ENCODE results near the gene PROCA1. TPM values are rescaled to one million over a fixed set of nuclear protein-coding genes. Genes with fewer than 3 reads are reported as not detected.

PROCA1 gene
- polyA plus RNA-seq, 1 experiment = 0.52 TPM

- TF ChIP-seq CTCF (IDR thresholded peaks at IDR 0.05; ENCODE audit: low read depth, low read length) = no peak
- ChIA-PET POLR2A (interaction anchor here (0.6 to 1.0 kb wide), 2 partner anchors 9 to 98 kb away, joined by 3 read pairs; no protein-coding TSS in a partner anchor), CTCF (no interaction called here)
- Histone ChIP-seq H3K27me3 (ENCODE audit: control insufficient read depth, insufficient read depth, low read length) (no peaks in the 10 kb centered on the region), H3K4me3 (ENCODE audit: low read depth, low read length) (no peak overlapping the region), H3K9me3 (ENCODE audit: control insufficient read depth, insufficient read depth, low read length) (no peaks in the 10 kb centered on the region; the same call in 1 of the 2 replicates), H3K27ac (ENCODE audit: low read depth, low read length) (peak overlapping the region; percentile 11)
- no peak for DNase-seq (ENCODE audit: low read depth, low spot score)
Observed at GRCh38 chr17:28704219-28704858, 7.3 kb downstream of the PROCA1 start.

GRCh38 chr17:28703552-28704218 lies 8.0 kb downstream of the PROCA1 start:
- no peak for DNase-seq (ENCODE audit: low read depth, low spot score)
- no peak overlapping the region for H3K4me3 ChIP-seq (ENCODE audit: low read depth, low read length)
- POLR2A ChIA-PET = interaction anchor here (0.6 kb wide), 1 partner anchor 97 kb away, joined by 3 read pairs; no protein-coding TSS in a partner anchor
- no peaks in the 10 kb centered on the region; the same call in 1 of the 2 replicates for H3K9me3 ChIP-seq (ENCODE audit: control insufficient read depth, insufficient read depth, low read length)
- TF ChIP-seq CTCF (IDR thresholded peaks at IDR 0.05; ENCODE audit: low read depth, low read length) = no peak
- no peaks in the 10 kb centered on the region for H3K27me3 ChIP-seq (ENCODE audit: control insufficient read depth, insufficient read depth, low read length)
- CTCF ChIA-PET = no interaction called here
- H3K27ac ChIP-seq (ENCODE audit: low read depth, low read length) = no peak overlapping the region

- no peak overlapping the region for H3K27ac ChIP-seq (ENCODE audit: low read depth, low read length)
- CTCF ChIA-PET = no interaction called here
- H3K9me3 ChIP-seq (ENCODE audit: control insufficient read depth, insufficient read depth, low read length) = no peaks in the 10 kb centered on the region; the same call in 1 of the 2 replicates
- H3K4me3 ChIP-seq (ENCODE audit: low read depth, low read length) = no peak overlapping the region
- TF ChIP-seq CTCF (IDR thresholded peaks at IDR 0.05; ENCODE audit: low read depth, low read length) = no peak
- no peak for DNase-seq (ENCODE audit: low read depth, low spot score)
- no peaks in the 10 kb centered on the region for H3K27me3 ChIP-seq (ENCODE audit: control insufficient read depth, insufficient read depth, low read length)
- POLR2A ChIA-PET = interaction anchor here (1.3 kb wide), 1 partner anchor 9 kb away, joined by 5 read pairs; the partner anchor contains the start of gene PROCA1
Observed at GRCh38 chr17:28702752-28703150, 8.9 kb downstream of the PROCA1 start.

DNA sequence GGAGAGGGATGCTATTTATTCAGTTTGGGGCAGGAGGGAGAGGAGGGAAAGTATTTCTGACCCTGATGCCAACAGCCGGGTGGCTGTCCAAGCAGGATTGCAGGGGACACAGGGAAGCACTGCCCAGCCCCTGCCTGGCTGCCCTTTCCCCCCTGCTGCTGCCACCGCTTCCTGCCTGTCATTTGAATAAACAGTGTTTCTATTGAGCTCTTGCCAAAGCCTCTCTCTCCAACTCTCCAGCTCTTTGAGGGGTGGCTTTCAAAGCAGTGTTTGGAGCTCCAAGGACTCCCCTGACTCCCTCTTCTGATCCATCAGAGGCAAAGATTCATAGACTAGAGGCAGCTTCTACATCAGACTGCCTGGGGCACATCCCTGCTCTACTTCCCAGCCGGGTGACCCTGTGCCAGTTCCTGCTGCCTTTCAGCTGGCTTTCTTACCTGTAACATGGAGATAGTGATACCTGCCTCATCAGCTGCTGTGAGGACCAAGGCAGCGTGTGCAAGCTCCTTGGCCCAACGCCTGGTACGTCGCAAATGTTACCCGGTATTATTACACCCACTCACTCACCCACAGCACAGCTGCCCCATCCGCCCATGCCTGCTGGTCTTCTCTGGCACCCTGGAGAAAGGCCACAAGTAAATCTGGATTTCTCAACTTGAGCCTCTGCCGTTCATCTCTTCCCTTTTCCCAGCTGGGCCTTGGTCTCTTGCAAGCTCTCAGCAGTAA lies 9.5 kb downstream of the PROCA1 start:
- ChIA-PET CTCF (no interaction called here), POLR2A (interaction anchor here (1.3 to 1.7 kb wide), 2 partner anchors 10 to 40 kb away, joined by 3 to 5 read pairs; partner anchors contain the start of genes PROCA1, SDF2 and SUPT6H)
- no peak for TF ChIP-seq CTCF (IDR thresholded peaks at IDR 0.05; ENCODE audit: low read depth, low read length)
- H3K27me3 ChIP-seq (ENCODE audit: control insufficient read depth, insufficient read depth, low read length) = no peaks in the 10 kb centered on the region
- DNase-seq (ENCODE audit: low read depth, low spot score) = no peak
- H3K4me3 ChIP-seq (ENCODE audit: low read depth, low read length) = no peak overlapping the region
- H3K9me3 ChIP-seq (ENCODE audit: control insufficient read depth, insufficient read depth, low read length) = no peaks in the 10 kb centered on the region; the same call in 1 of the 2 replicates
- no peak overlapping the region for H3K27ac ChIP-seq (ENCODE audit: low read depth, low read length)

All from AG04450 (cell line).